IPS-18c (cell line): ENCODE results near the gene RAB40A.
A peak's percentile ranks its signal among the peaks of the same experiment; 100 is the strongest.
"Not testable (repeated sequence)": the region's sequence is repeated elsewhere in the genome, so short reads cannot be mapped to it uniquely, and the experiment has no call there.

Source experiments
- H3K4me3 ChIP-seq: 2 replicates; pipeline ENCODE4 v1.7.0; 2013; ENCODE audit warnings: low read depth, mild to moderate bottlenecking, low read length, moderate library complexity; ENCODE audit not compliant: insufficient read depth
- H3K9me3 ChIP-seq: one replicate; pipeline ENCODE4 v1.6.1; 2013; ENCODE audit warnings: mild to moderate bottlenecking, low read length, moderate library complexity; ENCODE audit not compliant: control insufficient read depth, insufficient read depth

The RAB40A gene

DNA sequence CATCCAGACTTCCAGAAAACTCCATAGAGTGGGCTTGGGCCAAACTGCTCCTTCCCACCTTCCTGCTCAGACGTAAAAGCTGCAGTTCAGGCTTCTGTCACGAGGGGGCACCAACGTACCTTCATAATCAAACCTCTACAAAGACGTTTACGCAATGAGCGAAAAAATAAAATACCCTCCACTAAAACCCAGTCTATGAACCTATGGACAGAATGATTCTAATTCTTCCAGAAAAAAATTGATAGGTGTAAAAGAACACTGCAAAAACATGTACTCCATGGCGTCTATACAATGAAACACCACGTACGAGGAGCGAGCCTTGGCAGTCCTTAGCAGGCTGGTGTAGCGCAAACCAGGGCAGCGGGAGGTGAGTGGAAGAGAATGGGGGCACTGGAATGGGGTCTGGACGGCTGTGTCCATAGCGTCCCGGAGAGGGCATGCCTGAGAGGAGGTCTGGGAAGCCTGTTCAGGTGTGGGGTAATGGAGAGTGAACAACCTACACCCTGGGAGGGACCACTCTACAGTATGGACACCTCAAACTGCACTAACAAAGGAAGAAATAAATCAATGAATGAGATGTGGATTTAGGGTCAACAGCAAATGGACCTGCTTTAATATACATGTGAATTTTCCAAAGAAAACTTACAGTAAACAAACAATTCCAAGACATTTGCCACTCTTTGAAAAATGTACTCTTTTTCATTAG is 14.4 kb upstream of the RAB40A start:
- peak overlapping the region; percentile 37; the same call in 1 of the 2 replicates for H3K4me3 ChIP-seq

DNA sequence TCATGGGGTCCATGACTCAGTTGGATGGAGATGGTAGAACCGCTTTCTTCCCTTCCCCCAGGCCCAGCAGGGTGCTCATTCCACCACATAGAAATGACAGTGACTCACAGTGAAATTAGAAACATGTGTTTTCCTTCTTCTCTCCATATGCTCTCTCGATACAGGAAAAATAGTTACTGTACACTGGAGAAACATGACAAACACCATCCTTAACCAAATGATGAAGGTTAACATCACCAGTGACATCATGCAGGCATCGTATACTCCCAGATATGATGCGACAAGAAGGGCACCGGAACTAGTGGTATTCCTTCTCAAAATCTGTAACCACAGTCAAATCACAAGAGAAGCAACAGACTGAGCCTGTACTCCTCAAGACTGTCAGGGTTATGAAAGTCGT is 11.7 kb upstream of the RAB40A start:
- H3K9me3 ChIP-seq, result no peaks in the 10 kb centered on the region
- H3K4me3 ChIP-seq, result no peak overlapping the region

More for the DNA sequence above, 14.4 kb upstream of the RAB40A start:
- no peaks in the 10 kb centered on the region for H3K9me3 ChIP-seq

- Histone ChIP-seq H3K9me3 (no peaks in the 10 kb centered on the region), H3K4me3 (no peak overlapping the region)
Measured at GRCh38 chrX:103530545-103530944, 11.3 kb upstream of the RAB40A start.

GRCh38 chrX:103529550-103529949 is 10.3 kb upstream of the RAB40A start:
- Histone ChIP-seq H3K9me3 (no peaks in the 10 kb centered on the region), H3K4me3 (no peak overlapping the region)

- H3K4me3 ChIP-seq, result no peak overlapping the region
- H3K9me3 ChIP-seq, result no peaks in the 10 kb centered on the region
Measured at GRCh38 chrX:103524747-103525146, 5.5 kb upstream of the RAB40A start.

DNA sequence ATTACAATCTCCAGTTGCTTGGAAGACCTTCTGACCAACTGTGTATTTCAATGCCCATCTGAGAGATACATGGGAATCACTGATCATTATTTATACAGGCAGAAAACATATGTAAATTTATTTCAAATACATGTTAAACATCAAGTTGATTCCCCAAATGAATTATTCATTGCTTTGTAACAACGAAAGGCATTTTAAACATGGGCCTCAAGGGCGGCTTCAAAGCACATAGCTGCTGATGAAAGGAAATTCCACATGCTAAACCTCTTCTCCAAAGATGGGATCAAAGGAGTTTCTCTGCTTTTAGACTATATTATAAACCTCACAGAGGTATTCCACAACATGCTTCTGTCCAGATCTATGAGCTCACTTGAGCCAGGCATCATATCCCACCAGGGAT is 4.3 kb upstream of the RAB40A start:
- no peaks in the 10 kb centered on the region for H3K9me3 ChIP-seq
- no peak overlapping the region for H3K4me3 ChIP-seq

- Histone ChIP-seq H3K9me3 (no peaks in the 10 kb centered on the region), H3K4me3 (no peak overlapping the region)
Measured at GRCh38 chrX:103520386-103520785, 1.1 kb upstream of the RAB40A start.

- H3K9me3 ChIP-seq, result no peaks in the 10 kb centered on the region
- no peak overlapping the region for H3K4me3 ChIP-seq
Measured at GRCh38 chrX:103518571-103518970, 718 bp downstream of the RAB40A start.

- Histone ChIP-seq H3K4me3 (no peak overlapping the region), H3K9me3 (no peaks in the 10 kb centered on the region)
Measured at GRCh38 chrX:103517246-103517645, 2.0 kb downstream of the RAB40A start.

DNA sequence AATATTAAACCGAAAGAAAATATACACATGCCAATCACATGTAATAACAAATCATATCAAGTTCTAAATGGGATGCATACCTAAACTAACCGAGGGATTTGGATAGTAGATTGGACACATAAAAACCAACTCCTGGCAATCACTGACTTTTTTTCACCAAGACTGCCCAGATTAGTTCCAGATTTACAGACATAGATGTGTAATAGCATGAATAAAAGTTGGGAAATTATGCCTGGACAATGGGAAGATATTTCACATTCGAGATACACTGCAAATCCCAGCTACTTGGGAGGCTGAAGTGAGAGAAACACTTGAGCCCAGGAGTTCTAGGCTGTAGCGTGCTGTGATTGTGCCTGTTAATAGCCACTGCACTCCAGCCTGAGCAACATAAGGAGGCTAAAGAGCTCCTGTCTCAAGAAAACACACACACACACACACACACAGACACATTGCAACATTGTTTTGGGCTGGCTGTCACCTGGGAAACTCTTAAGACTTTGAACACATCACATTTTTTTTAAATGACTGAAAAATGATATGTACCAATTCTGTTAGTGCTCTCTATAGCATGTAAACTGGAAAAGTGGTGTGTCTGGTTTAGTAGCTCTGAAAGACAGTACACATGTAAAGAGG is 5.7 kb downstream of the RAB40A start:
- Histone ChIP-seq H3K4me3 (no peak overlapping the region), H3K9me3 (no peaks in the 10 kb centered on the region)

DNA sequence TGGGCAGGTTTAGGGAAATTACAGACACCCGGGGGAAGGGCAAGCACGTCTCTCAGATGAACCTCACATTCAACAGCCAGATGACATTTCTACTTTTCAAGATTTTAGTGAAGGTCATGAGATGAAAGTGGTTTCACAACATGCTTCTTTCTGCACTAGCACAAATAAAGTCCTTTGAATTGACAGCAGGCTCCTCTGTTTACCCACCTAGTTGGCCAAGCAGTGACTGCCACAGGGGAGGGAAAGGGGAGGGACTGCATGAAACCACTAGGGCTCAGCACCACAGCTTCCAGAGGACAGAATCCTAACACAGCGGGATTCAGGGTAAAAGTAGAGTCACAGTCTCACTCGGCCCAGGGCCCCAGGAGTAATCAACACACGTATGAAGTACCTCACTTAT is 6.2 kb downstream of the RAB40A start:
- no peaks in the 10 kb centered on the region for H3K9me3 ChIP-seq
- no peak overlapping the region for H3K4me3 ChIP-seq

DNA sequence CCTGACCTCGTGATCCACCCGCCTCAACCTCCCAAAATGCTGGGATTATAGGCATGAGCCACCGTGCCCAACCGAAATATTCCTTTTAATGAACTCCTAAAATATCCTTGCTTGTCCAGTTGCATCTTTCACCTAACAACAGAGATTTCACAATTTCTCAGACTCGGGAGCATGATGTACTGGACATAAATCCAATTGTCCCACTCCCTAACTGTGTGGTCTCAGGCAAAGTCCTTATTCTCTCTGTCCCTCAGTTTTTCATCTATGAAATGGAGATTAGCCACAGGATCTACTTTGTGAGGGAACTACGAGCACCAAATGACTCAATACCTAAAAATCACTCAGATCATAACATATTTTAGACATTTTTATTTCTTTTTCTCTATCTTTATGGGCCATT is 9.3 kb downstream of the RAB40A start:
- no peaks in the 10 kb centered on the region for H3K9me3 ChIP-seq
- H3K4me3 ChIP-seq, result no peak overlapping the region

- H3K4me3 ChIP-seq, result no peak overlapping the region
- H3K9me3 ChIP-seq, result no peaks in the 10 kb centered on the region
Measured at GRCh38 chrX:103503853-103504207, 15.5 kb downstream of the RAB40A start.

DNA sequence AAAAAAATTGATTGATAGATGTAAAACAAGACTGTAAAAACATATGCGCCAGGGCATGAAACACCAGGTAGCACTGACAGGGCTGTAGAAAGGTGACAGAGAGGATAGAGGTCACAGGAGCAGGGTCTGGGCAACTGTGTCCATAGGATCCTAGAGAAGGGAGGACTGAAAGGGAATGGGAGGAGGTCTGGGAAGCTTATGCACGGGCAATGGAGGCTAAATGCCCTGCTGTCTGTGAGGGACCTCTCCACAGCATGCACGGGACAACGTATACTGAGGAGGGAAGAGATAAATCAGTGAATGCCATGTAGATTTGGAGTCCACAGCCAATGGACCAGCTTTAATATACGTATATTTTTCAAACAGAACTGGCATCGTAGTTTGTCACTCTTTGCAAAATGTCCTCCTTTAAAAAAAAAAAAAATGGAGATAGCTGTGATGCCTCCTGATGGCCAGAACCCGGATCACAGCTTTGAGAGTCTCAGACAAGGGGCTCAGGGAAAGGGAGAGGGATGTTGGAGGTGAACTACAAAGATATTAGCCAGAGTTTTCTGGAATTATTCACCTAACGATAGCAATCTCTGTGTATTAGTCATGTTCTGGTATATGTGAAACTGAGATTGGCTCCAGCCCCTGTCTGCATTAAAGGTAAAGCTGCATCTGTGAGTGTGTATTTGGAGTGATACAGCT is 16.0 kb downstream of the RAB40A start:
- H3K9me3 ChIP-seq, result no peaks in the 10 kb centered on the region
- no peak overlapping the region for H3K4me3 ChIP-seq

- H3K9me3 ChIP-seq, result no peaks in the 10 kb centered on the region
- no peak overlapping the region for H3K4me3 ChIP-seq
Measured at GRCh38 chrX:103498786-103499185, 20.5 kb downstream of the RAB40A start.

DNA sequence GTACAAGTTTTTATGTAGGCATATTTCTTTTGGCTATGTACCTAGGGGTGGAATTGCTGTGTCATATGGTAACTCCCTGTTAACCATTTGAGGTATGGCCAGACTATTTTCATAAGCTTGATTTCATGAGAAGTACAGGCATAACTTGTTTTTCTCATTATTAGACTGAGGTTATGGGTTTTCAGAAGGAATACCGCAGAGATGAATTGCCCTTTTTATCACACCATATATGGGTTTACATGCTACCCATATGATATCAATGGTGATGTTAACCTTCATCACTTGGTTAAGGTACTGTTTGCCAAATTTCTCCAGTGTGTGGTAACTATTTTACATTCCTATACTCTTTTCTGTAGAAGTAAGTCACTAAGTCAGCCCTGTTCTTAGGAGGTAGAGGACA is 23.5 kb downstream of the RAB40A start:
- H3K9me3 ChIP-seq, result no peaks in the 10 kb centered on the region
- H3K4me3 ChIP-seq, result no peak overlapping the region

DNA sequence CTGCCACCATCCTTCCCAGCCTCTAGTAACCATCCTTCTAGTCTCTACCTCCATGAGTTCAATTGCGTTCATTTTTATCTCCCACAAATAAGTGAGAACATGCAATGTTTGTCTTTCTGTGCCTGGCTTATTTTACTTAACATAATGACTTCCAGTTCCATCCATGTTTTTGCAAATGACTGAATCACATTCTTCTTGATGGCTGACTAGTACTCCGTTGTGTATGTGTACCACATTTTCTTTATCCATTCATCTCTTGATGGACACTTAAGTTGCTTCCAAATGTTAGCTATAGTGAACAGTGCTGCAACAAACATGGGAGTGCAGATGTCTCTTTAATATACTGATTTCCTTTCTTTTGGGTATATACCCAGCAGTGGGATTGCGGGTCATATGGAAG is 25.7 kb downstream of the RAB40A start:
- H3K4me3 ChIP-seq, H3K9me3 ChIP-seq: not testable (repeated sequence)

DNA sequence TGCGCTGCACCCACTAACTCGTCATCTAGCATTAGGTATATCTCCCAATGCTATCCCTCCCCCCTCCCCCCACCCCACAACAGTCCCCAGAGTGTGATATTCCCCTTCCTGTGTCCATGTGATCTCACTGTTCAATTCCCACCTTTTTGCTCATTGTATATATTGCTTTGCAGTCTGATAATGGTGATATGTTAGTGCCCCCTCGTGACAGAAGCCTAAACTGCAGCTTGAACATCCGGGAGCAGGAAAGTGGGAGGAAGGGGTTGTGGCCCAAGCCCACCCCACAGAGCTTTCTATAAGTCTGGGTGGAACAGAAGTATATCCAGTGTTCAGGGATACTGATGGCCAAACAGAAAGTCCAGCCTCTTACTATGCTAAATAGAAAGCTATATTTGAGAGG is 29.6 kb downstream of the RAB40A start:
- H3K9me3 ChIP-seq, H3K4me3 ChIP-seq: not testable (repeated sequence)
